GM10248 (cell line): ENCODE results near the gene NUMB.

Experiments
- CTCF ChIA-PET: fragments of 300-600 bp; sonication (Branson Sonifier 250); formaldehyde crosslinking; extraction: SDS; loops from one replicate; lab custom pipeline; 2021; ENCODE audit warnings: antibody characterized with exemption; lab: Yijun Ruan, JAX
- POLR2A ChIA-PET: fragments of 350-650 bp; sonication (Branson Sonifier 250); formaldehyde crosslinking; extraction: SDS; loops from one replicate; lab custom pipeline; 2020; ENCODE audit warnings: antibody characterized with exemption; lab: Yijun Ruan, JAX
- DNase-seq: peaks from one replicate; pipeline ENCODE4 v3.0.0; 2012; ENCODE audit errors: extremely low spot score
- CTCF ChIP-seq: IDR thresholded peaks from 2 replicates; pipeline ENCODE4 v1.5.1; 2012; ENCODE audit warnings: mild to moderate bottlenecking, low read depth; ENCODE audit errors: extremely low read depth, missing control alignments, control extremely low read depth

NUMB gene

DNA sequence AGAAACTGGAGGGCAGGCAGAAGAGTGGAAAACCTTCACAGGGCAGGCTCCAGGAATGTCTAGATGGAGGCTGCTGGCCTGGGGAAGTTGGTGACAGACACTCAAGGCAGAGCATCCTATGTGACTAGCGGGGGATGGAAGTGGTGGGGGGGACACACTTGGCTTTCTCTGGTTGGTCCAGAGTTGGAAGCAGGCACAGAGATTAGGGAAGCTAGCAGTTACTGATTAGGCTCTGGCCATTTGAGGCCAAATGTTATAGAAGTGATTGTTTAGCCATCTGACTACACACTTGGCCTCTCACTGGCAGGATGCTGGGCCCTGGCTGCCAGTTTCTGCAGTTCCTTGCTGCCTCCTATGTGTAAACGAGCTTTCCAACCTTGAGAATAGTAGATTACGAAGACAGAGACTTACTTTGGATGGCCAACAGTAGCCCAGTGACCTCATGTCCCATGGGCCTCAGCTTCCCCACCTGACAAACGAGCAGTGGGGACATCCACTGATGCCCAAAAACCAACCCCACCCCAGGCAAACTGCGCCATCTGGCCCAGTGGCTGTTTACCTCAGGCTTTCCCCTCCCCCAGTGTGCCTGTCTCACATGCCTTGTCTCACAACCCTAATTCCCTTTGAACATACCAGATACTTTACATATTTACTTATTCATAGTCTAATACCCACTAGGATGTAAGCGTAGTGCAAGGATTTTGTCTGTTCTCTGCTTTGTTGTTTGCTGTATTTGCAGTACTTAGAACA is 118.3 kb downstream of the NUMB start:
- POLR2A ChIA-PET: no interaction called here
- no peak for DNase-seq
- no peak for TF ChIP-seq CTCF
- CTCF ChIA-PET: no interaction called here

GRCh38 chr14:73339206-73339605 is 119.1 kb downstream of the NUMB start:
- TF ChIP-seq CTCF: no peak
- ChIA-PET CTCF (no interaction called here), POLR2A (no interaction called here)
- DNase-seq: no peak

GRCh38 chr14:73338551-73338950 is 119.8 kb downstream of the NUMB start:
- POLR2A ChIA-PET: no interaction called here
- CTCF ChIA-PET: interaction anchor here (1.1 kb wide), 1 partner anchor 19 kb away, joined by 3 read pairs; no protein-coding TSS in a partner anchor
- no peak for DNase-seq
- TF ChIP-seq CTCF: no peak

GRCh38 chr14:73333031-73333430 is 125.3 kb downstream of the NUMB start:
- no peak for DNase-seq
- TF ChIP-seq CTCF: no peak
- ChIA-PET POLR2A (no interaction called here), CTCF (interaction anchor here (1.1 to 1.2 kb wide), 3 partner anchors 13 to 38 kb away, joined by 3 read pairs; no protein-coding TSS in a partner anchor)

DNA sequence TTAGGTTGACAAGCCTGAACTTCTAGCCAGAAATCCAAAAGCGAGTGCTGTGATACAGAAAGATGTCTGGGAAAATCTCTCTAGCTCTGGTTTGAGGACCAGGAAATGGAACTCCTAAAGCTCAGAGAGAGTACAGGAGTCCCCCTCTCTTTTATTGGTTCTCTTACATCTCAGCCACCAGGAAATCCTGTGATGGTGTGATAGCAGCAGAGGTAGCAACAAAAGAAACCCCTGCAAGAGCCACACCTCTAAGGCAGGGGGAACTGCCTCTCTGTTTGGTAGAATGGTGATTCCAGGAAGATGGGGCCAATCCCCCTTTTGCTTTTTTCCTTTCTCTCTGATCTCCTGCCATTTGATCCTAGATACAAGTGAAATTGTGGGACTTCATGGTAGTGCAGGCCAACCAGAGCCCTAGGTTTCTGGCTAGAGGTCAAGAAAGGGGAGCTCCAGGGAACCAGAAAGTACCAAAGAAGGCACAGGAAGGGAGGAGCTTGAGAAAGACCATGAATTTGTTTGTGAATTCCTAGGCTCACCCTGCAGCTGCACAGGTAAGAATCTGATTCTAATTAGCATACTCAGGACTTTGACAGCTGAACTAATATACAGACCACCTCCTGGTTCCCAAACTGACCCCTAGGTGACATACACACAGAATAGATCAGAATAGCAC is 132.6 kb downstream of the NUMB start:
- DNase-seq: no peak

More for the DNA sequence above, 132.6 kb downstream of the NUMB start:
- CTCF ChIA-PET: interaction anchor here (0.8 to 1.6 kb wide), 3 partner anchors 12 to 116 kb away, joined by 3 to 5 read pairs (median 3); no protein-coding TSS in a partner anchor
- POLR2A ChIA-PET: no interaction called here
- TF ChIP-seq CTCF: no peak
